Stimulated activated CD4-positive, alpha-beta T cell treated with anti-CD3 and anti-CD28 coated beads, Interleukin-15, amount 100 ng/mL, for 1 hour (primary cell): ENCODE data around the gene RAB28.

Source experiments
- DNase-seq, 2 donors: peaks; one replicate each; pipeline ENCODE4 v3.0.0-alpha.2; 2020; ENCODE audit warnings: low read depth in 1 of 2, low spot score in 1 of 2

The RAB28 gene

GRCh38 chr4:13323921-13324320 is 160.2 kb downstream of the RAB28 start:
- no peak for DNase-seq

- DNase-seq, result no peak
These were observed 161.4 kb downstream of the RAB28 start for GRCh38 chr4:13322681-13323101.
